Stimulated activated naive CD8-positive, alpha-beta T cell treated with anti-CD3 and anti-CD28 coated beads, Interleukin-15, amount 100 ng/mL, for 72 hours (primary cell): ENCODE data around the gene ZNF552.
"Not testable (repeated sequence)": the region's sequence is repeated elsewhere in the genome, so short reads cannot be mapped to it uniquely, and the experiment has no call there.

ENCODE experiments used
- ATAC-seq: fragments of 150-1000 bp; cut with Tn5 transposase; 2 replicates; pipeline ENCODE4 v1.10.0; 2021; ENCODE audit warnings: mild to moderate bottlenecking, moderate library complexity
- DNase-seq, 2 donors: peaks; one replicate each; pipeline ENCODE4 v3.0.0; 2021 to 2022
- H3K27ac Mint-ChIP-seq, 2 donors: one replicate each; pipeline ENCODE4 v1.8.0; 2022; ENCODE audit warnings: mild to moderate bottlenecking in 2 of 2, mixed read lengths in 2 of 2, moderate library complexity in 2 of 2
- H3K27me3 Mint-ChIP-seq: one replicate; pipeline ENCODE4 v1.8.0; 2022; ENCODE audit warnings: mixed read lengths
- H3K4me1 Mint-ChIP-seq: one replicate; pipeline ENCODE4 v1.8.0; 2022; ENCODE audit warnings: mild to moderate bottlenecking, mixed read lengths
- H3K4me3 Mint-ChIP-seq, 2 donors: one replicate each; pipeline ENCODE4 v1.8.0; 2022; ENCODE audit warnings: mild to moderate bottlenecking in 2 of 2, mixed read lengths in 2 of 2, moderate library complexity in 1 of 2
- H3K9me3 Mint-ChIP-seq, 2 donors: one replicate each; pipeline ENCODE4 v1.8.0; 2022; ENCODE audit warnings: mixed read lengths in 2 of 2

ZNF552 gene

DNA sequence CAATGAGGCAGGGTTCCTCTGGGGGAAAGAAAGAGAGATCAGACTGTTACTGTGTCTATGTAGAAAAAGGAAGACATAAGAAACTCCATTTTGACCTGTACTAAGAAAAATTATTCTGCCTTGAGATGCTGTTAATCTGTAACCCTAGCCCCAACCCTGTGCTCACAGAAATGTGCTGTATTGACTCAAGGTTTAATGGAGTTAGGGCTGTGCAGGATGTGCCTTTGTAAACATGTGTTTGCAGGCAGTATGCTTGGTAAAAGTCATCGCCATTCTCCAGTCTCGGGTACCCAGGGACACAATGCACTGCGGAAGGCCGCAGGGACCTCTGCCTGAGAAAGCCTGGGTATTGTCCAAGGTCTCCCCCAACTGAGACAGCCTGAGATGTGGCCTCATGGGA lies 8.9 kb upstream of the ZNF552 start:
- peaks cover 63% of the 10 kb centered on the region for H3K4me1 Mint-ChIP-seq
- H3K4me3 Mint-ChIP-seq, DNase-seq: not testable (repeated sequence)

DNA sequence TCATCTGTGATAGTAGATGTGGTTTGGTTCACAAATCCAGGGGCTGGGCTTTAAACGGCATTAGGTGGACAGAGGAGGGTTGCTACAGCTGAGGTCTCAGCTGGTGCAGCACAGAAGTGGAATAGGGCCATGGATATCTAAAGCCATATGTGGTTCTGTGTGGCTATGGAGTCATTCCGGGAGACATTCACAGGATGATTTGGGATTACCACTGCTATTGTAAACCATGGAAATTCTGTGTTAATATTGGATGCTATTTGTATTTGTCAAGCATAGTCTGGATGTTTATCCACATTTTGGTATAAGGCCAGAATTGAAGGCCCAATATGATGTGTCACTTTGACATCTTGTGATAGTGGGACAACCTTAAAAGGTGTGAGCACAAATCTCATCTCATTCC lies 8.4 kb upstream of the ZNF552 start:
- H3K27me3 Mint-ChIP-seq = not testable (repeated sequence)

More for the DNA sequence above, 8.9 kb upstream of the ZNF552 start:
- H3K27ac Mint-ChIP-seq = peak overlapping the region in 1 of 2 donors; percentile 63
- not testable (repeated sequence) for ATAC-seq, H3K9me3 Mint-ChIP-seq, H3K27me3 Mint-ChIP-seq

DNA sequence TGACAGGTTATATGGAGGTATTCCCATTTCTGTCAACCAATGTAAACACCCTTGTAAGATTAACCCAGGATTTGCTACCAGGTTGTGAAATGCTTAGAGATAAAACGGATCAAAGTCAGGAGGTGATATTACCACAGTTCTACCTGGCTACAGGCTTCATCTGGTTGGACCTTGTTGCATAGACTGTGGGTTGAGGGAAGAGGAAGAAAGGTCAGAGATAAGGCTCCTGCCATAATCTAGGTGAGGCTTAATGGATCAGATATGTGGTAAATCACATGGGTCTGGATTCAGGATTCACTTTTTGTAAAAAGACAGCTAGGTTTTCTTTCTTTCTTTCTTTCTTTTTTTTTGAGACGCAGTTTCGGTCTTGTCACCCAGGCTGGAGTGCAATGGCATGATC lies 6.8 kb upstream of the ZNF552 start:
- not testable (repeated sequence) for H3K27ac Mint-ChIP-seq, DNase-seq, ATAC-seq, H3K27me3 Mint-ChIP-seq, H3K9me3 Mint-ChIP-seq
- Mint-ChIP-seq H3K4me3 (peak overlapping the region in 1 of 2 donors; percentile 97), H3K4me1 (peaks cover 59% of the 10 kb centered on the region)

More for the DNA sequence above, 8.4 kb upstream of the ZNF552 start:
- ATAC-seq, DNase-seq, H3K9me3 Mint-ChIP-seq, H3K4me3 Mint-ChIP-seq: not testable (repeated sequence)
- Mint-ChIP-seq H3K4me1 (peaks cover 67% of the 10 kb centered on the region), H3K27ac (peak overlapping the region in 1 of 2 donors; percentile 34)

DNA sequence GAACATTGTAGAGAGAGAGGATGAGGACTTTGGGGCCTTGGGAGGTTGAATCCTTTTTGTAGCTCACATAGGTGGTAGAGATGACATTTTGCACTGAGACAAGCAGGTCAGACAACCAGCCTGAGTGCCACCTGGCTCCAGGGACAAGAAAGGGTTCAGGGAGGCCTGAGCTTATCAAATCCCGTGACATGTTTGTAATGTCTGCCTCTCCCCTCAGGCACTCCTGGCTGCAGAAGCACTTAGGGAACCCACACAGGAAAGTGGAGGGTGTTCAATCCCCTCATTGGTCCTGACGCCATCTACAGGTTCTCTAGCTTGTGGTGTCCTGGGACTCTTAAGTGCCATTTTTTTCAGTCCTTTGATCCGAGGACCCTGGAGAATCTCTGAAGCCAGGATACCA lies 6.4 kb upstream of the ZNF552 start:
- not testable (repeated sequence) for ATAC-seq, H3K9me3 Mint-ChIP-seq, DNase-seq, H3K27me3 Mint-ChIP-seq
- peaks cover 58% of the 10 kb centered on the region for H3K4me1 Mint-ChIP-seq
- peak overlapping the region in 1 of 2 donors; percentile 99 for H3K27ac Mint-ChIP-seq
- peak overlapping the region; percentile 95 to 97 for H3K4me3 Mint-ChIP-seq

DNA sequence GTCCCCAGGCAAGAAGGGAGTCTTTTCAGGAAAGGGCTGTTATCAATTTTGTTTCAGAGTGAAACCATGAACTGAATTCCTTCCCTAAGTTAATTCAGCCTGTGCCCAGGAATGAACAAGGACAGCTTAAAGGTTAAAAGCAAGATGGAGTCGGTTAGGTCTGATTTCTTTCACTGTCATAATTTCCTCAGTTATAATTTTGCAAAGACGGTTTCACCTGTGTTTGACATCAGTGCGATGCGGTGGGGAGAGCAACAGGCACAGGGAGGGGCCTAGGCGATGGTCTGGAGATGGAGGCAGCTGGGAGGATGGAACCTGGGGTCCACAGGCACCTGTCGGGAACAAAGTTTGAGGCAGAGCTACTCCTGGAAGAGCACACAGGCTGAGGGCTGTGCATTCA lies 5.9 kb upstream of the ZNF552 start:
- Mint-ChIP-seq H3K4me1 (peaks cover 60% of the 10 kb centered on the region), H3K4me3 (peak overlapping the region; percentile 95 to 97), H3K9me3 (no peaks in the 10 kb centered on the region), H3K27ac (peak overlapping the region; percentile 99), H3K27me3 (no peaks in the 10 kb centered on the region)
- ATAC-seq (no peak), DNase-seq (no peak)

DNA sequence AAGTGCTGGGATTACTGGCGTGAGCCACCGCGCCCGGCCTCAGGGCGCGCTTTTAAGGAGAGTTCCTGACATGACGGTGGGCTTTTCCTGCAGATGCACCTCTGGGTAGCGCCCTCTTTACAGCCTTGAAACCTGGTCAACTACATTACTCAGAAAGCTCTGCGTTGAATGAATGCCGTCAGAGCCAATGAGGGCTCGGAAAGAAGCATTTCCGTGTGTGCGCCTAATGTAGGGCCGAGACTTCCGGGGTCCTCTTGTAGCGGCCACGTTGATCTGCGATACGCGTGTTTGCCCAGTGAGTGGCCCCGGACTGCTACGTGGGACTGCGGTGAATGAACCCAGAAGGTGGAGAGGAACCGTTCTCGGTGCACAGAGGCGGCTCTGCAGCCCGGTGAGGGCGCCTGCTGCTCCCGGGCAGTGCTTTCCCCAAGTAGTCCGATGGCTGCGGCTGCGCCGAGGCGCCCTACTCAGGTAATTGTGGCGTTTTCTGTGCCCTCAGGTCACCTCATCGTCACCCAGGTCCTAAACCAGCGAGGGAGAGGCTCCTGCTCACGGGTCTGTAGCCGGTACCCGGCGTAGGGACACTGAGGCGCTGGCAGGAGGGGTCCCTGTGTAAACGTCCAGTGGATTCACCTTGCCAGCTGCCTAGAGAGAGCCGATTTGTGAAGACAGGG lies 4.9 kb upstream of the ZNF552 start:
- H3K4me3 Mint-ChIP-seq = peak overlapping the region; percentile 95 to 97
- no peaks in the 10 kb centered on the region for H3K9me3 Mint-ChIP-seq
- H3K4me1 Mint-ChIP-seq = peaks cover 70% of the 10 kb centered on the region
- DNase-seq (peak; percentile 78 to 87), ATAC-seq (peak; percentile 94)
- H3K27ac Mint-ChIP-seq = peak overlapping the region; percentile 99
- no peaks in the 10 kb centered on the region for H3K27me3 Mint-ChIP-seq

DNA sequence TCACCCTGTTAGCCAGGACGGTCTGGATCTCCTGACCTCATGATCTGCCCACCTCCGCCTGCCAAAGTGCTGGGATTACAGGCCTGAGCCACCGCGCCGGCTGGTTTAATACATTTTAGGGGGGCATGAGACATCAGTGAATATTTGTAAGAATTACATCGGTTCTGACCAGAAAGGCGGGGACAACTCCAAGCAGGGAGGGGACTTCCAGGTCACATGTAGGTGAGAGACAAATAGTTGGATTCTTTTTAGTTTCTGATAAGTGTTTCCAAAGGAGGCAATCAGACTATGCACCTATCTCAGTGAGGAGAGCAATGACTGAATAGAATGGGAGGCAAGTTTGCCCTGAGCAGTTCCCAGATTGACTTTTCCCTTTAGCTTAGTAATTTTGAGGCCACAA lies 3.7 kb upstream of the ZNF552 start:
- H3K4me3 Mint-ChIP-seq = peak overlapping the region; percentile 34 to 55
- H3K9me3 Mint-ChIP-seq = no peaks in the 10 kb centered on the region
- no peak overlapping the region for H3K27ac Mint-ChIP-seq
- ATAC-seq = no peak
- peaks cover 76% of the 10 kb centered on the region for H3K4me1 Mint-ChIP-seq
- no peak for DNase-seq
- H3K27me3 Mint-ChIP-seq = no peaks in the 10 kb centered on the region

DNA sequence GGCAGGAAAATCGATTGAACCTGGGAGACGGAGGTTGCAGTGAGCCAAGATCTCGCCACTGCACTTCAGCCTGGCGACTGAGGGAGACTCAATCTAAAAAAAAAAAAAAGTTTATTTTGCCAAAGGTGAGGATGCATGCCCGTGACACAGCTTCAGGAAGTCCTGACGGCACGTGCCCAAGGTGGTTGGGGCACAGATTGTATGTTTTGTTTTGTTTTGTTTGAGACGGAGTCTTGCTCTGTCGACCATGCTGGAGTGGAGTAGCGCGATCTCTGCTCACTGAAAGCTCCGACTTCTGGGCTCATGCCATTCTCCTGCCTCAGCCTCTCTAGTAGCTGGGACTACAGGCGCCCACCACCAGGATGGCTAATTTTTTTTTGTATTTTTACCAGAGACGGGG lies 3.3 kb upstream of the ZNF552 start:
- no peak for DNase-seq
- peaks cover 76% of the 10 kb centered on the region for H3K4me1 Mint-ChIP-seq
- H3K27me3 Mint-ChIP-seq = no peaks in the 10 kb centered on the region
- H3K4me3 Mint-ChIP-seq = peak overlapping the region in 1 of 2 donors; percentile 55
- no peaks in the 10 kb centered on the region for H3K9me3 Mint-ChIP-seq
- no peak overlapping the region for H3K27ac Mint-ChIP-seq
- no peak for ATAC-seq

DNA sequence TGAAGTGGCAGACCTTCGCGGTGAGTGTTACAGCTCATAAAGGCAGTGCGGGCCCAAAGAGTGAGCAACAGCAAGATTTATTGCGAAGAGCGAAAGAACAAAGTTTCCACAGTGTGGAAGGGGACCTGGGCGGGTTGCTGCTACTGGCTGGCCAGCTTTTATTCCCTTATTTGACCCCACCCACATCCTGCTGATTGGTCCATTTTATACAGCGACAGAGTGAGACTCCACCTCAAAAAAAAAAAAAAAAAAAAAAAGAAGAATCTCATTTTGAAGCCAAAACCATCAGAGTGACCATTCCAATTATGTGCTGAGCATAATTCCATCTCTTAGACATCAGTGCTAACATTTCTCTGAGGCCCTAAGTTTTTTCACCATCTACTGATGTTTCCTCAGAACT lies 1.9 kb upstream of the ZNF552 start:
- ATAC-seq (no peak), DNase-seq (no peak)
- Mint-ChIP-seq H3K9me3 (no peaks in the 10 kb centered on the region), H3K4me1 (peaks cover 76% of the 10 kb centered on the region), H3K27ac (no peak overlapping the region), H3K4me3 (no peak overlapping the region), H3K27me3 (no peaks in the 10 kb centered on the region)

DNA sequence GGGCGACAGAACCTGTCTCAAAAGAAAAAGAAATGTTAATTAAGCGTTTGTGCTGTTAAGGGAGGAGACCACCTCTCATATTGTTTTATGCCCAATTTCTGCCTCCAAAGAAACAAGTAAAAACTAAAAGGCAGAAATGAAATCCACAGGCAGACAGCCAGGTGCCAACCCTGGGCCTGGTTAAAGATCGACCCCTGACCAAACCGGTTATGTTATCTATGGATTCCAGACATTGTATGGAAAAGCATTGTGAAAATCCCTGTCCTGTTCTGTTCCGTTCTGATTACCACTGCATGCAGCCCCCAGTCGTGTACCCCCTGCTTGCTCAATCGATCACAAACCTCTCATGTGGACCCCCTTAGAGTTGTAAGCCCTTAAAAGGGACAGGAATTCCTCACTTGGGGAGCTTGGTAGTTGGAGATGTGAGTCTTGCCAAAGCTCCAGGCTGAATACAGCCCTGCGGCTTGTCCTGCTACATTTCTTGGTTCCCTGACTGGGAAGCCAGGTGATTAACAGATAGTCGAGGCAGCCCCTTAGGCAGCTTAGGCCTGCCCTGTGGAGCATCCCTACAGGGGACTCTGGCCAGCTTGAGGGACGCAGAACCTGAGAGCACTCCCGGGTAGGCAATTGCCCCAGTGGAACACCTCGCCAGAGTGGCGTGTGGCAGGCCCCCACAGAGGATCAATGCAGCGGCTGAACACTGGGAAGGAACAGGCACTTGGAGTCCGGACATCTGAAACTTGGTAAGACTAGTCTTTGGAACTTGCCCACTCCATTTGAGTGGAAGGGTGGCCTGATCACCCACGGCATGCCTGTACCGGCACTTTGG lies 748 bp upstream of the ZNF552 start:
- Mint-ChIP-seq H3K9me3 (no peaks in the 10 kb centered on the region), H3K4me3 (peak overlapping the region; percentile 92 to 96), H3K27me3 (no peaks in the 10 kb centered on the region), H3K27ac (peak overlapping the region in 1 of 2 donors; percentile 15), H3K4me1 (peaks cover 68% of the 10 kb centered on the region)
- no peak for ATAC-seq
- DNase-seq = no peak

DNA sequence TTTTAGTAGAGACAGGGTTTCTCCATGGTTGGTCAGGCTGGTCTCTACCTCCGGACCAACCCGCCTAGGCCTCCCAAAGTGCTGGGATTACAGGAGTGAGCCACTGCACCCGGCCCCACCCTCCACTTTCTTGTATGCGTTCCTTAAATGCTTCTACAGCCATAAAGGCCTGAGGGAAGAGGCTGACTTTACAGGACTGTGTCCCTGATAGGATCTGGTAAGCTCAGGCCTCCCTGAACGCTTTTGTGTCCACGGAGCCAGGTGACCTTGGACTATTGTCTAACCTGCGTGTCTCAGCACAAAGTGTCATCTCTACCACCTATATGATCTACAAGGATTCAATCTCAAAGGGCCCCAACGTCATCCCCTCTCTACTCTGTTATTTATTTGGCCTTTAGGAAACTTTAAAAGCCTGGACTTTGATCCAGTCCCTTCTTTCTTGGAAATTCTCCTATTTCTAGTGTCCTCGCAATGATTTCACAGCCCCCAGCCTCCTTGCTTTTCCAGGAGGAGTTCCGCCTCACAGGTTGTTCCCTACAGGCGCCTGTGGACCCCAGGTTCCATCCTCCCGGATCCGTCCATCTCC lies 701 bp downstream of the ZNF552 start:
- peak overlapping the region; percentile 92 to 96 for H3K4me3 Mint-ChIP-seq
- DNase-seq (no peak), ATAC-seq (no peak)
- no peaks in the 10 kb centered on the region for H3K9me3 Mint-ChIP-seq
- H3K27ac Mint-ChIP-seq = peak overlapping the region; percentile 94 to 96
- H3K4me1 Mint-ChIP-seq = peaks cover 58% of the 10 kb centered on the region
- no peaks in the 10 kb centered on the region for H3K27me3 Mint-ChIP-seq

DNA sequence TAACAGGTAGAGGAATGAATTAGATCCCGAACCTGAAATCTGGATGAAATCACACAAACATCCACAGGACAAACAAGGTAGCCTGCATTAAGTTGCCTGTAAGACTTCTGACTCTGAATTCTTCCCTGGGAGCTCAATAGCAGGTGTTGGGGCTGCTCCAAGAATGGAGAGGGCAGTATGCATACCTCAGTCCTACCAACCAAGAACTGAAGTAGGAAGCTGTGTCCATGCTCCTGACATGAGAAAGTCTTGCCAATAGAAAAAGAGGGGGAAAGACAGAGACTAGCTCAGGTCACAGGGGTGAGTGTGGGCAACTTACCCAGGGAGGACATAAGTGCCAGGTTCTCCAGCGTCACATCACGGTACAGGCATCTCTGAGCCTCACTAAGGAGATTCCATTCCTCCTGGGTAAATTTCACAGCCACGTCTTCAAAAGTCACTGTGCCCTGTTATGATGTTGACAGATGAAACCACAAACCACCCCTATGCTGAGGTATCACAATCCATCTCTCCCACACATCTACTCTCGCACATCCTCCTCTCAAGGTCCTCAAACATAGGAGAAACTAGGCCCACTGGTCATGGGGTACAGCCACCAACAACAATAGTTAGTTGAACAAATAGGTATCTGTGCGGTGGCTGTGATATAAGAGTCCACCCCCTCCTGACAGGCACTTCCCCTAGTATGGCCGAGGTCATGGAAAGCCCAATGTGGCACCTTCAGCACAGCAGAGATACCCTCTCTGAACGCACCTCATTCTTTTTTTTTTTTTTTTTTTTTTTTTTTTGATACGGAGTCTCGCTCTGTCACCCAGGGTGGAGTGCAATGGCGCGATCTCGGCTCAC lies 1.5 kb downstream of the ZNF552 start:
- H3K27me3 Mint-ChIP-seq, DNase-seq, H3K9me3 Mint-ChIP-seq: not testable (repeated sequence)
- ATAC-seq = peak; percentile 39
- Mint-ChIP-seq H3K27ac (peak overlapping the region in 1 of 2 donors; percentile 29), H3K4me3 (peak overlapping the region; percentile 92 to 96), H3K4me1 (peaks cover 54% of the 10 kb centered on the region)

DNA sequence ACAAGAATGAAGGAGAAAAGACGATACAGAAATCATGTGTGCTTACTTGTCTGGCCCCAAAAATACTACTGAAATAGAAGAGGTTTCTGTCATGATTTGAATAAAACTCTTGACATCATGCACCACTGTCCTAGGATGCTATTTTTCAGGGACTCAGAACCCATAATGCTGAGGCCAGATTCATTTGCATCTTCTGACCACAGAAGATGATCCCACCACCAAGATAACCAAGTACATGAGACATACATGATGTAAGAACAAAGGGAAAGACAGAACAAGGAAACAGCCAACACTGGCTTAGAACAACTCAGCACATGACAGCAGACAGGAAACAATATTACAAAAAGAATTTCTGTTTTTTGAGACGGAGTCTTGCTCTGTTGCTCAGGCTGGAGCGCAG lies 2.5 kb downstream of the ZNF552 start:
- peaks cover 52% of the 10 kb centered on the region for H3K4me1 Mint-ChIP-seq
- H3K27me3 Mint-ChIP-seq = no peaks in the 10 kb centered on the region
- H3K4me3 Mint-ChIP-seq = peak overlapping the region; percentile 16 to 65
- no peaks in the 10 kb centered on the region for H3K9me3 Mint-ChIP-seq
- H3K27ac Mint-ChIP-seq = peak overlapping the region; percentile 29 to 44
- ATAC-seq (peak; percentile 69), DNase-seq (peak in 1 of 2 donors; percentile 24)

DNA sequence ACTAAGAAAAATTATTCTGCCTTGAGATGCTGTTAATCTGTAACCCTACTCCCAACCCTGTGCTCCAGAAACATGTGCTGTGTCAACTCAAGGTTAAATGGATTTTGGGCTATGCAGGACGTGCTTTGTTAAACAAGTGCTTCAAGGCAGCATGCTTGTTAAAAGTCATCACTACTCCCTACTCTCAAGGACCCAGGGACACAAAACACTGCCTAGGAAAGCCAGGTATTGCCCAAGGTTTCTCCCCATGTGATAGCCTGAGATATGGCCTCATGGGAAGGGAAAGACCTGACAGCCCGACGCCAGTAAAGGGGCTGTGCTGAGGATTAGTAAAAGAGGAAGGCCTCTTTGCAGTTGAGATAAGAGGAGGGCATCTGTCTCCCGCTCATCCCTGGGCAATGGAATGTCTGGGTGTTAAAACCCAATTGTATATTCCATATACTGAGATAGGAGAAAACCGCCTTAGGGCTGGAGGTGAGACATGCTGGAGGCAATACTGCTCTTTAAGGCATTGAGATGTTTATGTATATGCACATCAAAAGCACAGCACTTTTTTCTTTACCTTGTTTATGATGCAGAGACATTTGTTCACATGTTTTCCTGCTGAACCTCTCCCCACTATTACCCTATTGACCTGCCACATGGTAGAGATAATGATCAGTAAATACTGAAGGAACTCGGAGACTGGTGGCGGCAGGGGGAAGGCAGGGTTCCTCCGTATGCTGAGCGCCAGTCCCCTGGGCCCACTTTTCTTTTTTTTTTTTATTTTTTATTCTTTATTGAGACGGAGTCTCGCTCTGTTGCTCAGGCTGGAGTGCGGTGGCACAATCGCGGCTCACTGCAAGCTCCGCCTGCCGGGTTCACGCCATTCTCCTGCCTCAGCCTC lies 4.1 kb downstream of the ZNF552 start:
- not testable (repeated sequence) for H3K27me3 Mint-ChIP-seq, H3K27ac Mint-ChIP-seq, H3K4me3 Mint-ChIP-seq, H3K9me3 Mint-ChIP-seq, DNase-seq, ATAC-seq
- peaks cover 46% of the 10 kb centered on the region for H3K4me1 Mint-ChIP-seq
